ENCODE measurements around the gene MARCHF11.

- TF ChIP-seq, protein P1, sequence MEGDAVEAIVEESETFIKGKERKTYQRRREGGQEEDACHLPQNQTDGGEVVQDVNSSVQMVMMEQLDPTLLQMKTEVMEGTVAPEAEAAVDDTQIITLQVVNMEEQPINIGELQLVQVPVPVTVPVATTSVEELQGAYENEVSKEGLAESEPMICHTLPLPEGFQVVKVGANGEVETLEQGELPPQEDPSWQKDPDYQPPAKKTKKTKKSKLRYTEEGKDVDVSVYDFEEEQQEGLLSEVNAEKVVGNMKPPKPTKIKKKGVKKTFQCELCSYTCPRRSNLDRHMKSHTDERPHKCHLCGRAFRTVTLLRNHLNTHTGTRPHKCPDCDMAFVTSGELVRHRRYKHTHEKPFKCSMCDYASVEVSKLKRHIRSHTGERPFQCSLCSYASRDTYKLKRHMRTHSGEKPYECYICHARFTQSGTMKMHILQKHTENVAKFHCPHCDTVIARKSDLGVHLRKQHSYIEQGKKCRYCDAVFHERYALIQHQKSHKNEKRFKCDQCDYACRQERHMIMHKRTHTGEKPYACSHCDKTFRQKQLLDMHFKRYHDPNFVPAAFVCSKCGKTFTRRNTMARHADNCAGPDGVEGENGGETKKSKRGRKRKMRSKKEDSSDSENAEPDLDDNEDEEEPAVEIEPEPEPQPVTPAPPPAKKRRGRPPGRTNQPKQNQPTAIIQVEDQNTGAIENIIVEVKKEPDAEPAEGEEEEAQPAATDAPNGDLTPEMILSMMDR (IDR thresholded peaks at IDR 0.05), result no peak
- no peak for TF ChIP-seq POLR2A (IDR thresholded peaks at IDR 0.05)
- TF ChIP-seq EP300 (IDR thresholded peaks at IDR 0.05), result no peak
These were observed 84.0 kb downstream of the MARCHF11 start for GRCh38 chr5:16095612-16096011.
